Esophagus squamous epithelium (tissue), 5 donors: ENCODE results near the gene ERCC2. TPM values are rescaled to one million over a fixed set of nuclear protein-coding genes. Genes with fewer than 3 reads are reported as not detected.

Experiments
- DNase-seq: peaks from one replicate; lab custom pipeline; 2025; lab: John Stamatoyannopoulos, UW
- H3K27ac ChIP-seq, 4 donors: fragments of 200-600 bp; sonication (generic); one replicate each; pipeline ENCODE4 v1.5.1; 2016 to 2019; ENCODE audit warnings: mild to moderate bottlenecking in 1 of 4
- H3K27me3 ChIP-seq, 4 donors: fragments of 200-600 bp; sonication (generic); 1 replicate in 3 of 4; 2 replicates in 1 of 4; pipeline versions ENCODE4 v1.5.1 to v1.6.0; 2017 to 2021; ENCODE audit warnings: antibody characterized with exemption in 1 of 4
- H3K36me3 ChIP-seq, 3 donors: fragments of 200-600 bp; sonication (generic); one replicate each; pipeline ENCODE4 v1.5.1; 2016 to 2019
- H3K4me1 ChIP-seq, 3 donors: fragments of 200-600 bp; sonication (generic); one replicate each; pipeline ENCODE4 v1.5.1; 2017 to 2019
- H3K4me3 ChIP-seq, 4 donors: fragments of 200-600 bp; sonication (generic); 1 replicate in 3 of 4; 2 replicates in 1 of 4; pipeline ENCODE4 v1.5.1; 2016 to 2019; ENCODE audit warnings: mild to moderate bottlenecking in 2 of 4, moderate library complexity in 1 of 4
- H3K9me3 ChIP-seq, 3 donors: fragments of 200-600 bp; sonication (generic); one replicate each; pipeline ENCODE4 v1.5.1; 2016 to 2019
- CTCF ChIP-seq, 6 experiments: fragments of 450-650 bp in 4 of 6; fragments of 200-600 bp in 2 of 6; sonication (generic) in 2 of 6; IDR thresholded peaks; one replicate each; pipeline ENCODE4 v1.5.1; 2016 to 2019; ENCODE audit warnings: antibody characterized with exemption in 6 of 6, mild to moderate bottlenecking in 4 of 6, moderate library complexity in 4 of 6
- POLR2A ChIP-seq, 4 donors: fragments of 450-650 bp; IDR thresholded peaks; one replicate each; pipeline ENCODE4 v1.6.1; 2017; ENCODE audit warnings: antibody characterized with exemption in 4 of 4, mild to moderate bottlenecking in 4 of 4, moderate library complexity in 3 of 4
- WGBS, 2 donors: methylation state at CpG; one replicate each; pipeline ENCODE4 v1.1.5; 2018; 5-methylcytosine and 5-hydroxymethylcytosine counted together
- intact Hi-C: fragments of 100-400 bp; cut with DNase I; formaldehyde crosslinking; loops from one replicate; pipeline ENCODE4 v1.15.0; 2022
- total RNA-seq, 4 donors: library from RNA; depleted of rRNA; stranded (reverse); fragments of >200 nt; gene quantifications; one replicate each; pipeline ENCODE4 v1.1.0, GENCODE V29; 2016
- donor health status: DM: yes; HTN: yes; CAD: no.

Gene ERCC2
- total RNA-seq, 4 donors from 2014 or later, result 6.6 to 8.8 (median 7.2) TPM

DNA sequence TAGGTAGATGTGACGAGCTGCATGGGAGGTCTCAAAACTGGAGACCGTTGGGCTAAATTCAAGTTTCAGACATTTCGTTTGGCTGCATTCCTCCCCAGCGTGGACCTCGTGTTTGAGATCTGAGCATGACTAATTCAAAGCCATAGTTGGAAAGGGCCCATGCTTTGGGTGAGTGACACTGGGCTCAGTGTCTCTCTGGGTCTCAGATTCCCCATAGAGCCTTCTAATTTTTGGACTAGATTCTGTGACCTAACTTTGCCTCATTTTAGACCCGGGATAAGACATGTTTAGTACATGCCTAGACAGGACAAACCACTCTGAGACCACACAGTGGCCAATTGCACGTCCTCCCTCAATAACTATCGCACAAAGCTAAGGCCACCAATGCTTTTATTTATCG is 64.3 kb downstream of the ERCC2 start:
- 21 to 33% methylated on average over 9 of the region's 9 CpGs for WGBS, 2 donors
- H3K9me3 ChIP-seq, result no peaks in the 10 kb centered on the region
- no peak overlapping the region for H3K4me3 ChIP-seq
- peaks cover 0 to 3% (median 0%) of the 10 kb centered on the region in 4 donors for H3K27me3 ChIP-seq
- no peak for DNase-seq
- H3K27ac ChIP-seq, result no peak overlapping the region
- peaks cover 0 to 14% (median 0%) of the 10 kb centered on the region in 3 donors for H3K4me1 ChIP-seq
- intact Hi-C loops, result no loop called here
- TF ChIP-seq POLR2A (IDR thresholded peaks at IDR 0.05) (no peak), CTCF (IDR thresholded peaks at IDR 0.05) (no peak)
- H3K36me3 ChIP-seq, result peaks cover 0 to 17% (median 0%) of the 10 kb centered on the region in 3 donors

GRCh38 chr19:45305421-45305820 is 65.0 kb downstream of the ERCC2 start:
- H3K36me3 ChIP-seq, result peaks cover 0 to 22% (median 0%) of the 10 kb centered on the region in 3 donors
- H3K27me3 ChIP-seq, result peaks cover 0 to 3% (median 0%) of the 10 kb centered on the region in 4 donors
- intact Hi-C loops, result no loop called here
- no peak for TF ChIP-seq CTCF (IDR thresholded peaks at IDR 0.05)
- no peak for TF ChIP-seq POLR2A (IDR thresholded peaks at IDR 0.05)
- no peaks in the 10 kb centered on the region for H3K9me3 ChIP-seq
- 22 to 29% methylated on average over 5 of the region's 5 CpGs for WGBS, 2 donors
- DNase-seq, result no peak
- no peak overlapping the region for H3K4me3 ChIP-seq
- H3K27ac ChIP-seq, result no peak overlapping the region
- H3K4me1 ChIP-seq, result peaks cover 0 to 16% (median 0%) of the 10 kb centered on the region in 3 donors

DNA sequence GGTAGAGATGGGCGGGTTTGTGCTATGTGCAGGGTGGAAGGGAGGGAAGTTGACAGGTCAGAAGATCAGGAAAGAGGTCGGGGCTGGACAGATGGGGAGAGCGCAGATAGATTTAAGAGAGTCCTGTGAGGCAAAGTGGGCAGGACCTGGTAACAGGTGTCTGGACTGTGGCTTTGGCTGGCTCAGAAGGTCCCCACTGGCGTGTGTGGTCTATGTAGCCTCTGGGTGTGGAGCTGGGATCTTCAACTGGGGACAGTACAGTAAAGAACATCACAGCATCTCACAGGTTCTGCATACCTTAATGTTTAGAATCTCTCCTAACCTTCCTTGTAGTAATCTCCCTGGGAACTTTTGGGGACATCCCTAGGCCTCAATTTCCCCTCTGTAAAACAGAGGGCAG is 65.4 kb downstream of the ERCC2 start:
- peaks cover 0 to 20% (median 0%) of the 10 kb centered on the region in 3 donors for H3K4me1 ChIP-seq
- peaks cover 0 to 3% (median 0%) of the 10 kb centered on the region in 4 donors for H3K27me3 ChIP-seq
- no peak for DNase-seq
- intact Hi-C loops, result no loop called here
- no peak overlapping the region for H3K4me3 ChIP-seq
- WGBS, 2 donors, result 66 to 74% methylated on average over 4 of the region's 4 CpGs
- H3K9me3 ChIP-seq, result no peaks in the 10 kb centered on the region
- H3K36me3 ChIP-seq, result peaks cover 0 to 22% (median 0%) of the 10 kb centered on the region in 3 donors
- H3K27ac ChIP-seq, result no peak overlapping the region
- TF ChIP-seq POLR2A (IDR thresholded peaks at IDR 0.05) (no peak), CTCF (IDR thresholded peaks at IDR 0.05) (no peak)

DNA sequence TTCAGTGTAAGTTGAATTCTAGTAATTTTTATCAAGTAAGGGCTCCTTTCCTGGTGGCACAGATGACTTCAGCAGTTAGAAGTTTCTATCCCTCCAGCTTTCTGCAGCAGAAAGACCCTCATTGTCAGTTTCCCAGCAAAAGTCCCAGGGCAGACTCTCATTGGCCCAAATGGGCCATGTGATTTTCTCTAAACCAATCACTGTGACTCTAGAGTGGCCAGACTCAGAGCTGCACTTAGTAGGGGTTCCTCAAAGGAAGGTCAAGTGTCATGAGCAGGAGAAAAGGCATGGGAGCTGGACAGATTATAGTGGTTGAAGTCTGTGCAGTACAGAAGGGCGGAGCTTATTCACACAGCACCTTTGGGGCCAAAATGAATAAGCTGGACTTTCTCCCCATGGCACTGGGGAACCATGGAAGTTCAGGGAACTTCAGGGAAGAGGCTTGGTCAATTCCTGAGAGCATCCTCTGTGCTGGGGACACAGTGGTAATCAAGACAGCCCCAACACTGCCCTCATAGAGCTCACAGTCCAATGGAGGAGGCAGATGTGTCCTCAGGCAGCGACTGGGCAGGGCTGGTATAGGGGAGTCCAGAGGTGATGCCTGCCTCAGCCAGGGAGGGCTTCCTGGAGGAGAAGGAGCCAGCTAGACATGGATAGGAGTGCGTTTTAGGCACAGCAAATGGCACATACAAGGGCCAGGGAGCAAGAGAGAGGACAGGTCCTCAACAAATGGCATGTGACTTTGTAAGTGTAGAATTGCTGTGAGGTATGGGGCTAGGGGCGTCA is 66.0 kb downstream of the ERCC2 start:
- no peaks in the 10 kb centered on the region for H3K9me3 ChIP-seq
- intact Hi-C loops, result no loop called here
- TF ChIP-seq CTCF (IDR thresholded peaks at IDR 0.05) (no peak), POLR2A (IDR thresholded peaks at IDR 0.05) (no peak)
- no peak overlapping the region for H3K4me3 ChIP-seq
- H3K27ac ChIP-seq, result no peak overlapping the region
- H3K36me3 ChIP-seq, result peaks cover 0 to 29% (median 0%) of the 10 kb centered on the region in 3 donors
- peaks cover 0 to 3% (median 0%) of the 10 kb centered on the region in 4 donors for H3K27me3 ChIP-seq
- no peak for DNase-seq
- WGBS, 2 donors, result 66 to 72% methylated on average over 4 of the region's 4 CpGs
- H3K4me1 ChIP-seq, result peaks cover 0 to 21% (median 0%) of the 10 kb centered on the region in 3 donors
